ENCODE results near the gene SLC24A4.

Gene SLC24A4

GRCh38 chr14:92517761-92518160 lies 194.8 kb downstream of the SLC24A4 start:
- ChIA-PET CTCF (no interaction called here), POLR2A (no interaction called here)
- Histone ChIP-seq H3K4me3 (ENCODE audit: low read depth, low read length) (no peak overlapping the region), H3K27ac (ENCODE audit: extremely low read depth, low read depth, low read length) (no peak overlapping the region), H3K36me3 (ENCODE audit: control insufficient read depth in 2 of 2, insufficient read depth in 1 of 2, low read length in 2 of 2) (no peaks in the 10 kb centered on the region), H3K9me3 (ENCODE audit: control insufficient read depth, insufficient read depth, low read depth, low read length) (no peaks in the 10 kb centered on the region), H3K4me1 (ENCODE audit: control insufficient read depth, insufficient read depth, low read length) (no peaks in the 10 kb centered on the region)
- TF ChIP-seq ZNF560 (tag by site-specific recombination; IDR thresholded peaks at IDR 0.05; ENCODE audit: borderline replicate concordance) (no peak), TRIM28 (IDR thresholded peaks at IDR 0.05; ENCODE audit: borderline replicate concordance, low read length) (no peak), ZNF530 (tag by site-specific recombination; IDR thresholded peaks at IDR 0.05; ENCODE audit: low read depth) (no peak), ZNF48 (tag by site-specific recombination; IDR thresholded peaks at IDR 0.05) (no peak), ZSCAN5A (tag by site-specific recombination; IDR thresholded peaks at IDR 0.05) (no peak), ZNF175 (tag by site-specific recombination; IDR thresholded peaks at IDR 0.05) (no peak), KLF9 (tag by site-specific recombination; IDR thresholded peaks at IDR 0.05; ENCODE audit: low read depth) (no peak), ZNF571 (tag by site-specific recombination; IDR thresholded peaks at IDR 0.05) (no peak), ZNF266 (tag by site-specific recombination; IDR thresholded peaks at IDR 0.05; ENCODE audit: low read depth) (no peak), ZNF324 (tag by site-specific recombination; IDR thresholded peaks at IDR 0.05) (no peak), ZNF639 (tag by site-specific recombination; IDR thresholded peaks at IDR 0.05) (no peak)

GRCh38 chr14:92519246-92520101 lies 196.5 kb downstream of the SLC24A4 start:
- Histone ChIP-seq H3K36me3 (ENCODE audit: control insufficient read depth in 2 of 2, insufficient read depth in 1 of 2, low read length in 2 of 2) (no peaks in the 10 kb centered on the region), H3K27ac (ENCODE audit: extremely low read depth, low read depth, low read length) (no peak overlapping the region), H3K4me1 (ENCODE audit: control insufficient read depth, insufficient read depth, low read length) (no peaks in the 10 kb centered on the region), H3K4me3 (ENCODE audit: low read depth, low read length) (no peak overlapping the region), H3K9me3 (ENCODE audit: control insufficient read depth, insufficient read depth, low read depth, low read length) (no peaks in the 10 kb centered on the region)
- TF ChIP-seq ZXDB (tag by site-specific recombination; IDR thresholded peaks at IDR 0.05) (no peak), ZNF2 (tag by site-specific recombination; IDR thresholded peaks at IDR 0.05) (no peak), ZNF571 (tag by site-specific recombination; IDR thresholded peaks at IDR 0.05) (no peak), ZNF843 (tag by site-specific recombination; IDR thresholded peaks at IDR 0.05) (no peak), ZNF350 (tag by site-specific recombination; IDR thresholded peaks at IDR 0.05) (no peak), SP2 (tag by site-specific recombination; IDR thresholded peaks at IDR 0.05) (no peak), ZNF76 (tag by site-specific recombination; IDR thresholded peaks at IDR 0.05; ENCODE audit: borderline replicate concordance, low read depth) (no peak), PRDM6 (tag by site-specific recombination; IDR thresholded peaks at IDR 0.05) (no peak), ZNF48 (tag by site-specific recombination; IDR thresholded peaks at IDR 0.05) (no peak), ZFHX2 (tag by site-specific recombination; conservative IDR thresholded peaks at IDR 0.05) (no peak), RBAK (tag by site-specific recombination; IDR thresholded peaks at IDR 0.05) (no peak), PRDM4 (tag by site-specific recombination; IDR thresholded peaks at IDR 0.05) (no peak), ZSCAN16 (tag by site-specific recombination; IDR thresholded peaks at IDR 0.05) (no peak)
- CTCF ChIA-PET: no interaction called here
- POLR2A ChIA-PET: interaction anchor here (0.6 kb wide), 1 partner anchor 18 kb away, joined by 4 read pairs; no protein-coding TSS in a partner anchor

Data from HEK293 (cell line).